OCI-LY3 (cell line): Measurements from ENCODE around the gene POLDIP3.

ENCODE experiments used
- H2AFZ ChIP-seq: fragments of 200-600, 300-600 bp; shearing (Covaris generic); 2 replicates; pipeline ENCODE4 v1.6.0; 2014; ENCODE audit warnings: antibody characterized with exemption, low read depth, low read length
- H3K27ac ChIP-seq: fragments of 200-600, 300-600 bp; sonication (generic); 2 replicates; pipeline ENCODE4 v1.5.1; 2014; ENCODE audit warnings: mild to moderate bottlenecking, low read length, moderate library complexity, mixed read lengths
- H3K27me3 ChIP-seq: fragments of 200-600, 300-600 bp; sonication (generic); 2 replicates; pipeline ENCODE4 v1.6.1; 2014; ENCODE audit warnings: low read depth, low read length, mixed read lengths
- H3K36me3 ChIP-seq: fragments of 200-600, 300-600 bp; sonication (generic); replicated peaks from 2 replicates; pipeline ENCODE3; 2014; ENCODE audit warnings: low read depth, low read length, mixed read lengths
- H3K4me1 ChIP-seq: fragments of 300-600, 200-600 bp; sonication (generic); 2 replicates; pipeline ENCODE4 v1.6.1; 2014; ENCODE audit warnings: low read length, mixed read lengths
- H3K4me2 ChIP-seq: fragments of 200-600, 300-600 bp; sonication (generic); 2 replicates; pipeline ENCODE4 v1.6.1; 2014; ENCODE audit warnings: low read length, mixed read lengths
- H3K4me3 ChIP-seq: fragments of 300-600, 200-600 bp; sonication (generic); 2 replicates; pipeline ENCODE4 v1.5.1; 2014; ENCODE audit warnings: antibody characterized with exemption, mild to moderate bottlenecking, low read length, moderate library complexity
- H3K79me2 ChIP-seq: fragments of 300-600, 200-600 bp; shearing (Covaris generic); 2 replicates; pipeline ENCODE4 v1.6.1; 2014; ENCODE audit warnings: mild to moderate bottlenecking, low read length, mixed read lengths
- H3K9ac ChIP-seq: fragments of 300-600, 200-600 bp; shearing (Covaris generic); 2 replicates; pipeline ENCODE4 v1.6.0; 2014; ENCODE audit warnings: mild to moderate bottlenecking, low read length, moderate library complexity
- H3K9me3 ChIP-seq: fragments of 200-600, 300-600 bp; shearing (Covaris generic); 2 replicates; pipeline ENCODE4 v1.6.1; 2014; ENCODE audit warnings: low read length, mixed read lengths; ENCODE audit not compliant: insufficient read depth
- H4K20me1 ChIP-seq: fragments of 200-600, 300-600 bp; sonication (generic); 2 replicates; pipeline ENCODE4 v1.6.1; 2016; ENCODE audit warnings: low read length, mixed read lengths; ENCODE audit not compliant: insufficient read depth
- EZH2phosphoT487 ChIP-seq: fragments of 200-600 bp; shearing (Covaris generic); IDR thresholded peaks from 2 replicates; pipeline ENCODE4 v1.6.1; 2018; ENCODE audit warnings: antibody characterized with exemption, mixed run types, low read depth
- TF ChIP-seq, protein P1 (sequence below): fragments of 200-600, 300-600 bp; sonication (generic); IDR thresholded peaks from 2 replicates; pipeline ENCODE4 v1.5.1; 2014; ENCODE audit warnings: antibody characterized with exemption, low read length, low read depth

Gene POLDIP3

DNA sequence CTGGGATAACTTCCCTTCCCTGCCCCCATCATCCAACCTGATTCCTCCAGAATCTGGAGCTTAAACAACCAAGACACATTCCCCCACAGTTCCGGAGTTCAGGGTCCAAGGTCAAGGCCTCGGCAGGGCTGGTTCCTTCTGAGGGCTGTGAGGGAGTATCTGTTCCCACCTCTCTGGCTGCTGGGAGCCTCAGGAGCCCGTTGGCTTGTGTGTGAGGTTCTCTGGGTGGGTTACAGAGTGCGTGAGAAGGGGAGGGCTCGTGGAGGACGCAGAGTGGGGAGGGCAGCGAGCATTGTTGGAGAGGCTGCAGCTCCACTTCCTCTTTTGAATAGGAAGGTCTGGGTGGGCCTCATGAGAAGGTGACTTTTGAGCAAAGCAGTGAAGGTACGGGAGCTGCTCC, 52.4 kb downstream of the POLDIP3 start:
- H3K79me2 ChIP-seq = no peaks in the 10 kb centered on the region
- H3K4me2 ChIP-seq = peak overlapping the region; percentile 2; the same call in 1 of the 2 replicates
- H3K27ac ChIP-seq = no peak overlapping the region
- H3K4me3 ChIP-seq = no peak overlapping the region
- H3K9me3 ChIP-seq = no peaks in the 10 kb centered on the region
- no peak overlapping the region for H2AFZ ChIP-seq
- H3K36me3 ChIP-seq = no peaks in the 10 kb centered on the region
- peaks cover 6% of the 10 kb centered on the region; the same call in 1 of the 2 replicates for H3K27me3 ChIP-seq
- peaks cover 20% of the 10 kb centered on the region for H3K4me1 ChIP-seq
- TF ChIP-seq, protein P1, sequence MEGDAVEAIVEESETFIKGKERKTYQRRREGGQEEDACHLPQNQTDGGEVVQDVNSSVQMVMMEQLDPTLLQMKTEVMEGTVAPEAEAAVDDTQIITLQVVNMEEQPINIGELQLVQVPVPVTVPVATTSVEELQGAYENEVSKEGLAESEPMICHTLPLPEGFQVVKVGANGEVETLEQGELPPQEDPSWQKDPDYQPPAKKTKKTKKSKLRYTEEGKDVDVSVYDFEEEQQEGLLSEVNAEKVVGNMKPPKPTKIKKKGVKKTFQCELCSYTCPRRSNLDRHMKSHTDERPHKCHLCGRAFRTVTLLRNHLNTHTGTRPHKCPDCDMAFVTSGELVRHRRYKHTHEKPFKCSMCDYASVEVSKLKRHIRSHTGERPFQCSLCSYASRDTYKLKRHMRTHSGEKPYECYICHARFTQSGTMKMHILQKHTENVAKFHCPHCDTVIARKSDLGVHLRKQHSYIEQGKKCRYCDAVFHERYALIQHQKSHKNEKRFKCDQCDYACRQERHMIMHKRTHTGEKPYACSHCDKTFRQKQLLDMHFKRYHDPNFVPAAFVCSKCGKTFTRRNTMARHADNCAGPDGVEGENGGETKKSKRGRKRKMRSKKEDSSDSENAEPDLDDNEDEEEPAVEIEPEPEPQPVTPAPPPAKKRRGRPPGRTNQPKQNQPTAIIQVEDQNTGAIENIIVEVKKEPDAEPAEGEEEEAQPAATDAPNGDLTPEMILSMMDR = no peak
- no peak for TF ChIP-seq EZH2phosphoT487
- H3K9ac ChIP-seq = no peak overlapping the region
- no peaks in the 10 kb centered on the region for H4K20me1 ChIP-seq

DNA sequence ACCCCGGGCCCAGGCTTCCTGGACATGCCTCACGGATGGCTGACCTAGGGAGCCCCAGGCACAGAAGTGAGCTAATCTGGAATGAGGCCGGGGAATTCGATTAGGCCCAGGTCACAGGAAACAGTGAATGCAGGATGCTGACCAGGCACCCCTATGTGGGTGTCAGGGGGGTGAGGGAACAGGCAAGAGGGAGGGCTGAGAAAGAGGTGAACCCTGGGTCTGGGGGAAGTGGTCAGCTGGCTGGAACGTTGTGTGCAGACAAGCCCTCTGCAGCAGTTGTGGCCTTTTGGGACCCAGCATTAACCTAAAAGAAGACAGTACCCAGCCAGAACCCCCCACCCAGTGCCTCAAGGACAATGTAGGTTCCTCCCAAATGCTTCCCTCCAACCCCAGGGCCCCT, 52.8 kb downstream of the POLDIP3 start:
- Histone ChIP-seq H3K4me3 (no peak overlapping the region), H3K79me2 (no peaks in the 10 kb centered on the region), H2AFZ (no peak overlapping the region), H3K27ac (no peak overlapping the region), H3K4me1 (peaks cover 20% of the 10 kb centered on the region), H3K9me3 (no peaks in the 10 kb centered on the region), H3K27me3 (peaks cover 6% of the 10 kb centered on the region; the same call in 1 of the 2 replicates), H3K4me2 (no peak overlapping the region), H3K36me3 (no peaks in the 10 kb centered on the region), H3K9ac (no peak overlapping the region), H4K20me1 (no peaks in the 10 kb centered on the region)
- no peak for TF ChIP-seq EZH2phosphoT487

DNA sequence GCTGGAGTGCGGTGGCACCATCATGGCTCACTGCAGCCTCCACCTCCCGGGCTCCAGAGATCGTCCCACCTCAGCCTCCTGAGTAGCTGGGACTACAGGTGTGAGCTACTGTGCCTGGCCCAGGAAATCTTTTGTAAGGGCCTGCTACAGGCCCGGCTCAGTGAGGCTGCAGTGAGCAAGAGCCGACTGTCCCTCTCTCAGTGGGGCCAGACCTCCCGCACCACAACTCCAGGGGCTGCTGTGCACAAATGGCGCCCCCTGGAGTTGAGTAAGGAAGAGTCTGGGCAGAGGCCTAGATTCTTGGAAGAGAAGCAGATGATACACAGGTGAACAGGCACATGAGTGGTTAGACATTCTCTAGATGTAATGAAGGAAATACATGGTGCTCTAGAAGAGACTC, 53.9 kb downstream of the POLDIP3 start:
- no peak overlapping the region for H3K27ac ChIP-seq
- H3K4me2 ChIP-seq = no peak overlapping the region
- TF ChIP-seq, protein P1 = peak; percentile 68
- no peak for TF ChIP-seq EZH2phosphoT487

DNA sequence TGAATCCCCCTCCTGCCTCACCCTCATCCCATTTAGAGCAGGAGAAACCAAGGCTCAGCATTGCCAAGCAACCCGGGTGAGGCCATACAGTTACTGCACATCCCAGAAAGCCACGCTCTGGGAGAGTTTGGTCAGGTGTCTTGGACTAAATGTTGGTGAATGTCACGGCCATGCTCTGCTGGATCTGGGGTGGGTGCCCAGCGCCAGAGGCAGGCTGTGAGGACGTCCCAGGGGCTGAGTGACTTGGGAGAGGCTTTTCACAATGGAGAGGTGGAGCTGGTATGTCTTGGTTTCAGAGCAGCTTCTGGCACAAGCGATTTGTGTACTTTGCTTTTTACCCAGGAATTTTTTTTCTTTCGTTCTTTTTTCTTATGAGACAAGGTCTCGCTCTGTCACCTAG, 54.3 kb downstream of the POLDIP3 start:
- Histone ChIP-seq H3K9me3 (no peaks in the 10 kb centered on the region), H3K9ac (no peak overlapping the region), H3K4me1 (peaks cover 20% of the 10 kb centered on the region), H3K36me3 (no peaks in the 10 kb centered on the region), H2AFZ (no peak overlapping the region), H3K79me2 (no peaks in the 10 kb centered on the region), H3K27ac (no peak overlapping the region), H4K20me1 (no peaks in the 10 kb centered on the region), H3K4me2 (no peak overlapping the region), H3K4me3 (no peak overlapping the region), H3K27me3 (peaks cover 6% of the 10 kb centered on the region; the same call in 1 of the 2 replicates)
- TF ChIP-seq EZH2phosphoT487 = no peak
- TF ChIP-seq, protein P1 = no peak

More for the DNA sequence above, 53.9 kb downstream of the POLDIP3 start:
- H2AFZ ChIP-seq = no peak overlapping the region
- peaks cover 20% of the 10 kb centered on the region for H3K4me1 ChIP-seq
- no peaks in the 10 kb centered on the region for H4K20me1 ChIP-seq
- H3K79me2 ChIP-seq = no peaks in the 10 kb centered on the region
- no peaks in the 10 kb centered on the region for H3K36me3 ChIP-seq
- peaks cover 6% of the 10 kb centered on the region; the same call in 1 of the 2 replicates for H3K27me3 ChIP-seq
- no peaks in the 10 kb centered on the region for H3K9me3 ChIP-seq
- H3K9ac ChIP-seq = no peak overlapping the region
- no peak overlapping the region for H3K4me3 ChIP-seq
